Right hindlimb (tissue), 1 donor: ENCODE measurements around the gene PPP1R2B.

Experiments
- DNase-seq: peaks from one replicate; pipeline ENCODE4 v3.0.0-alpha.2; 2018

PPP1R2B gene

DNA sequence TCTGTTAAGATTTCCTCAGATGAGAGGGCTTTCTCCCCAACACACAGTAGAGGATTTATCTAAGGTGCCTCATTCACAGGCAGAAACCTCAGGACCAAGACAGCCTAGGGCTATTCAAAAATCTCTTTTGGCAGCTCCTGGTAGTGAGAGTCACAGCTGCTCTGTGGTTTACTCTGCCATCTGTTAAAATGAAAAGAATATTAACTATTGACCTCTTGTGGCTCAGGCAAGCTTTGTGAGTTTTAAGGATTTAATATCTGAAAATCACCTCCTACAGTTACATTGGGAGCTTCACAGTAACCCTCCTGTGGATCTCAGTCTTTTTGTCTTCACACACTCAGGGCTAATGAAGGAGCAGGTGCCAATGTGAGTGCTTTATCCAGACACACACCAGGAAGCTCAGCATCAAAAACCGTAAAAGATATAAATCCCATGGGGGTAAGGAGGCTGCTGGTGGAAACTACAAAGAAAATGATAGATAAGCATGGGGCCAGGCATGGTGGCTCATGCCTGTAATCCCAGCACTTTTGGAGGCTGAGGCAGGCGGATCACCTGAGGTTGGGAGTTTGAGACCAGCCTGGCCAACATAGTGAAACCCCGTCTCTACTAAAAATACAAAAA lies 29.7 kb downstream of the PPP1R2B start:
- DNase-seq = no peak

- no peak for DNase-seq
These were observed 33.3 kb downstream of the PPP1R2B start for GRCh38 chr5:156883316-156883875.

DNA sequence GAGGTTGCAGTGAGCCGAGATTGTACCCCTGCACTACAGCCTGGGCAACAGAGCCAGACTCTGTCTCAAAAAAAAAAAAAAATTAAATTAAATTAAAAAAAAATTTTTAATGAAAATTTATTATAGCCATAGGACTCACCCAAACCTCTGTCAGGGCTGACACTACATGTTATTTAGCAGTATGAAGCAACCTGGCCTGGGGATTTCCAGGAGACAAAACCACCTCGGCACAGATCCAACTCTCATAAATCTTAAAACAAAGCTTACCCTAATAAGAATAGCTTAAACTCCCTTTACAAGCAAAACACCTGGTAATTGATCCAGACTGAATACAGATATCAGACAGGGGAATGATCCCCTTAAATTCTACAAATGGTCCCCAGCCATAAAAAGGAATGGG lies 38.4 kb downstream of the PPP1R2B start:
- DNase-seq = no peak

DNA sequence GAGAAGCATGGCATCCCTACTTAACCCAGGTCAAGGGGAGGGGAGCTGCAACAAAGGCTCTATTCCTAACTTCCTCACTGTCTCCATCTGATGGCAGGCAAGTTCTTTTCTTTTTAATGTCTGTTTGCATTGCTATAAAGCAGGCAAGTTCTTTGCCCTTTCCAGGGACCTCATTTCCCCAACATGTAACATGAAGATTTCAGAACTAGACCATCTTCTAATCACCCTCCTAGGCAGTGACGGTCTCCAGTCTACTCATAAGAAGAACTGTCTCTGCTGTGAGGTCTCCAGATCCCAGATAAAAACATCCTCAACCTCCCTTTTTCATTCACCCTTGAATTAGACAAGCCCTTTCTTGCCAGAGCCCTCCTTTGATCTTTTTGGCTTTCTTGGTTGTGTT lies 42.1 kb downstream of the PPP1R2B start:
- no peak for DNase-seq

DNA sequence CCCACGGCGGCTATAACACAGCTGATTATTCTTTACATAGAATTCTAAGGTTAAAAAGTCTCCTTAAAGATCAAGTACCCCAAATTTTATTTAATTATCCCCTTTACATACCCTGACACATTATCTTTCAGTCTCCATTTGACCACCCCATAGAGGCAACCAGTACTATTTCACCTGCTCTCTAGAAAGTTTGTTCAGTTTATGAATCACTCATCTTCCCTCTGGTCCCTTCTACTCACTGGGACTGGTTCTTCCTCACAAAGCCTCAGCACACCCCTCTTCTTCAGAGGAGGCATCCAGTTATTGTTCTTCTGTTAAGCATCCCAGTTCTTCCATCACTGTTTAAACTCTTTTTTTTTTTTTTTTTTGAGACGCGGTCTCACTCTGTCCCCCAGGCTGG lies 42.8 kb downstream of the PPP1R2B start:
- no peak for DNase-seq

GRCh38 chr5:156893517-156893916 lies 43.4 kb downstream of the PPP1R2B start:
- DNase-seq = no peak

DNA sequence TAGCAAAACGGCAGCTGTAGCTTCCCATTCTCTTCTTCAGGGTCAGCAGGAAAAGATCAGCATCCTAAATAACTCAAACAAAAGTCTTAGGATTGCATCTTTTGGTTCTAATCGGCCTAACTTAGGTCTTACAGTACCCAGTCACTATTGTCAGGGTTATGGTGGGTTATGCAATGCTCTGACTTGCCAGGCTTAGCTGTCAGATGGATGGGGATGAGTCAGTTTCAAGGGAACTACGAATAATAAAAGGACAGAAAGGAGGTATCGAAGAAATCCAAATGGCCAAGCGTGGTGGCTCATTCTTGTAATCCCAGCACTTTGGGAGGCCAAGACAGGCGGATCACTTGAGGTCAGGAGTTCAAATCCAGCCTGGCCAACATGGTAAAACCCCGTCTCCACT lies 46.5 kb downstream of the PPP1R2B start:
- no peak for DNase-seq
